H4 (cell line): ENCODE results near the gene TC2N. TPM values are rescaled to one million over a fixed set of nuclear protein-coding genes. Genes with fewer than 3 reads are reported as not detected.
"Not testable (repeated sequence)": the region's sequence is repeated elsewhere in the genome, so short reads cannot be mapped to it uniquely, and the experiment has no call there.

ENCODE experiments used
- DNase-seq: peaks from one replicate; pipeline ENCODE4 v3.0.0-alpha.2; 2015; ENCODE audit warnings: low spot score
- total RNA-seq: library from RNA; depleted of rRNA; stranded (reverse); fragments of >200 nt; shearing (Covaris generic); gene quantifications from 2 replicates; pipeline ENCODE4 v1.2.3, GENCODE V29; 2014

The TC2N gene
- total RNA-seq, 1 experiment from 2014 or later, result 3.1 TPM

GRCh38 chr14:91870001-91870400, 2.7 kb upstream of the TC2N start:
- DNase-seq, result no peak

GRCh38 chr14:91869556-91869955, 2.2 kb upstream of the TC2N start:
- DNase-seq, result no peak

- no peak for DNase-seq
Observed at GRCh38 chr14:91866511-91867295, 633 bp downstream of the TC2N start.

GRCh38 chr14:91866061-91866460, 1.3 kb downstream of the TC2N start:
- peak; percentile 70 for DNase-seq

GRCh38 chr14:91862417-91862816, 4.9 kb downstream of the TC2N start:
- no peak for DNase-seq

- DNase-seq, result no peak
Observed at GRCh38 chr14:91861091-91861490, 6.2 kb downstream of the TC2N start.

GRCh38 chr14:91860238-91860637, 7.1 kb downstream of the TC2N start:
- no peak for DNase-seq

- DNase-seq, result peak; percentile 81
Observed at GRCh38 chr14:91858536-91859275, 8.6 kb downstream of the TC2N start.

GRCh38 chr14:91857614-91858013, 9.7 kb downstream of the TC2N start:
- no peak for DNase-seq

- no peak for DNase-seq
Observed at GRCh38 chr14:91854327-91854934, 12.9 kb downstream of the TC2N start.

- DNase-seq, result no peak
Observed at GRCh38 chr14:91851563-91851962, 15.8 kb downstream of the TC2N start.

GRCh38 chr14:91848504-91849001, 18.8 kb downstream of the TC2N start:
- DNase-seq, result no peak

GRCh38 chr14:91847693-91848092, 19.6 kb downstream of the TC2N start:
- no peak for DNase-seq

GRCh38 chr14:91845652-91846051, 21.7 kb downstream of the TC2N start:
- no peak for DNase-seq

GRCh38 chr14:91845056-91845455, 22.3 kb downstream of the TC2N start:
- not testable (repeated sequence) for DNase-seq

- DNase-seq, result no peak
Observed at GRCh38 chr14:91844029-91844428, 23.3 kb downstream of the TC2N start.

GRCh38 chr14:91843437-91843836, 23.9 kb downstream of the TC2N start:
- DNase-seq, result no peak

GRCh38 chr14:91841065-91841464, 26.3 kb downstream of the TC2N start:
- no peak for DNase-seq

- no peak for DNase-seq
Observed at GRCh38 chr14:91839749-91840148, 27.6 kb downstream of the TC2N start.

GRCh38 chr14:91837076-91837475, 30.3 kb downstream of the TC2N start:
- no peak for DNase-seq

- DNase-seq, result no peak
Observed at GRCh38 chr14:91835920-91836843, 31.2 kb downstream of the TC2N start.
